ENCODE measurements around the gene CFAP100.

CFAP100 gene

DNA sequence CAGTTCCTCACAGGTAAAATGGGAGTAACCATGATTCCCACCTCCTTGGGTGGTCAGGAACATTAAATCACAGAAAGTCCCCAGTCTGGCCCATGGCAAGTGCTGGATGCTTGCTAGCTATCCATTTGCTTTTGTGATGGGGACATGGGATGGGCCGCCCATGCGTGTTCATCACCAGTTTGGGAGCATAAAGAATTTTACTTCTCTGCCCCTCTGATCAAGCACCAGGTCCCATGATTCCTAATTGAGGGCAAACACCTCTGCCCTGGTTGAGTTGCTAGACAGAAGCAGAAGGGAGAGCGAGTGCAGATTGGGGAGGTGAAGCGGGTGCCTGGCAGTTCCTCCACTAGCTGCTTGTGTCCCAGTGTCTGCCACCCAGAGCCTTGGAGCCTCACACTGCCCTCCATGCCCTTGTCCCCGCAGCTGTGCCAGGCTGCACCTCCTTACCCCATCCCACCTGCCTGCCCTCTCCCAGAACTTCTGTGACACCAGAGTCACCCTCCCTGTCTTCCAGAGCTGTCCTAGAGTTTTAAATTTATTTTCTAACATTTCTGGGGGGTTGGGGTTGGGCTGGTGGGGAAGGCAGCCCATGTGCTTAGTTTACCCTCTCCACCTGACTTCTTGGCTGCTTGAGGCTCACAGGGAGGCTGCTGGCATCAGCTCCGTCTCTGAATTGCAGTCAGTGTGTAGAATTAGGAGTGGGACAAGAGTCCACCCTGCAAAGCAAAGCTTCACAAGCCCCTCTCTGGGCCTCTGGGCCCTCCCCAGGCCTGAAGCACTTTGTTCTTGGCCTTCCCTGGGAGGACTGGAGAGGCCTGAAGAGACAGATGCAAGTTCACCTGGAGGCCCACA is 18.4 kb downstream of the CFAP100 start:
- Histone ChIP-seq H3K4me3 (no peak overlapping the region), H3K9ac (ENCODE audit: insufficient read length) (no peak overlapping the region), H3K9me3 (ENCODE audit: low read depth, low read length) (no peaks in the 10 kb centered on the region), H3K27ac (no peak overlapping the region), H3K36me3 (ENCODE audit: insufficient read depth, low read length) (no peaks in the 10 kb centered on the region)
- TF ChIP-seq EZH2 (IDR thresholded peaks at IDR 0.05) (no peak), POLR2AphosphoS5 (IDR thresholded peaks at IDR 0.05; ENCODE audit: borderline replicate concordance, low read depth, low read length) (no peak), FOXP2 (optimal IDR thresholded peaks at IDR 0.05; ENCODE audit: control extremely low read depth, extremely low read length, insufficient read depth) (no peak)
- no peak for DNase-seq (ENCODE audit: low read depth, low spot score)

DNA sequence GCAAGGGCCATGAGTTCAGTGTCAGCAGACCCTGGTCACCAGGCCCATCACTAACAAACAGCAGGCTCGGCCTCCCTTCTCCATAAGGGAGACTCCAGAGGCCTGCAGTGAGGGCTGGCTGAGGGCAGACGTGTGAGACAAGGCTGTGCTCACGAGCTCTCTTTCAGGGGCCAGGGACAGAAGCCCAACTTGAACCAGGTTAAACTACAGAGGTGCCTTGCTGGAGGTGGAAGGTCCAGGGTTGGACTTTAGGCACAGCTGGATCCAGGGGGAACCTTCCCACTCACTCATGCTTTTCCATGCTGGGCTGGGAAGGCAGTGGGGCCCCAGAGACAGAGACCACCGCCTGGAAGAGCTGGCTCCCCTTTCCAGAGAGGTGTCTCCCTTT is 19.0 kb downstream of the CFAP100 start:
- no peaks in the 10 kb centered on the region for H3K36me3 ChIP-seq (ENCODE audit: insufficient read depth, low read length)
- no peak overlapping the region for H3K4me3 ChIP-seq
- no peak overlapping the region for H3K27ac ChIP-seq
- no peak overlapping the region for H3K9ac ChIP-seq (ENCODE audit: insufficient read length)
- TF ChIP-seq POLR2AphosphoS5 (IDR thresholded peaks at IDR 0.05; ENCODE audit: borderline replicate concordance, low read depth, low read length) (no peak), FOXP2 (optimal IDR thresholded peaks at IDR 0.05; ENCODE audit: control extremely low read depth, extremely low read length, insufficient read depth) (no peak), EZH2 (IDR thresholded peaks at IDR 0.05) (no peak)
- H3K9me3 ChIP-seq (ENCODE audit: low read depth, low read length): no peaks in the 10 kb centered on the region
- no peak for DNase-seq (ENCODE audit: low read depth, low spot score)

DNA sequence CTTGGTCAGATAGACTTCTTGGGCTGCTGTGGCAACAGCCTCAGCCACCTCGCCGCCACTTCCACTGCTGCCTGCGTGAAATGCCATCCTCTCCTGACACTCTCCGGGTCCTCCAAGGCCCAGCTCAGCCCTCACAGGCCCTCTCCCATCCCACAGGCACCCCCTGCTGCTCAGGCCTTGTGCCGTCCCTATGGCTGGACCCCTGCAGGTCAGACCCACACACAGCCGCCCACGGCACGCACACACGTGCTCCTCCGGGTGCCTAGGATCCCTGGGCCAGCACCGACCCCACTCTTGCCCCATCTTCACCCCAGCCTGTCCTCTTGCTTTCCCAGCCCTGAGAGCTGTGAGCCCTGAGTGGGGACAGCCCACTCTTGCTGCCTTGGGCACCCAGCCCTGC is 19.7 kb downstream of the CFAP100 start:
- Histone ChIP-seq H3K9ac (ENCODE audit: insufficient read length) (no peak overlapping the region), H3K36me3 (ENCODE audit: insufficient read depth, low read length) (no peaks in the 10 kb centered on the region), H3K4me3 (no peak overlapping the region), H3K27ac (no peak overlapping the region), H3K9me3 (ENCODE audit: low read depth, low read length) (no peaks in the 10 kb centered on the region)
- TF ChIP-seq EZH2 (IDR thresholded peaks at IDR 0.05) (no peak), FOXP2 (optimal IDR thresholded peaks at IDR 0.05; ENCODE audit: control extremely low read depth, extremely low read length, insufficient read depth) (no peak), POLR2AphosphoS5 (IDR thresholded peaks at IDR 0.05; ENCODE audit: borderline replicate concordance, low read depth, low read length) (no peak)
- no peak for DNase-seq (ENCODE audit: low read depth, low spot score)

DNA sequence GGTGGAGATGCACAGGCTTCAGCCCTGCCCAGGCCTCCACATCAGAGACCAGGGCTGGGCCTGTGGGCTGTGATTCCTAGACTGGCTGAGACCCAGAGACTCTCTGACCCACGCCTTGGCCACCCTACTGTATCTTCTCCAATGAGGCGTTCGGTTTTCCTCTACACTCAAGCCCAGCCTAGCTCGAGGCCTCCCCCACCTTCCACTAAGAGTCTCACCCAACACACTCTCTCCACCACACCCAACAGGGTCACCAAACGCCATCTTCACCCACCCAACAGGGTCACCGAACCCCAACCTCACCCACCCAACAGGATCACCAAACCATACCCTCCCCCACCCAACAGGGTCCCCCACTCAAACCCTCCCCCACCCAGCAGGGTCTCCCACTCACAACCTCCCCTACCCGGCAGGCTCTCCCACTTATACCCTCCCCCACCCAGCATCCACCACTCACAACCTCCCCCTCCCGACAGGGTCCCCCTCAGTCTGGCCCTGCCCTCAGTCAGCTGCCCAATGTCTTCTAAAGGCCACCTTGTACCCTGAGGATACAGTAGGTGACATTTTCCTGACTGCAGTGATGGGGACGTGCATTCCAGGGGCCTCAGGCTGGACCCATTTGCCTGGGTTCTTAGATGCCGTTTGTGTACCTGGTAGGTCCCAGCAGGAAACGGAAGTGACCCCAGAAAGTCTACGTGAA is 20.4 kb downstream of the CFAP100 start:
- no peaks in the 10 kb centered on the region for H3K9me3 ChIP-seq (ENCODE audit: low read depth, low read length)
- H3K9ac ChIP-seq (ENCODE audit: insufficient read length): no peak overlapping the region
- H3K27ac ChIP-seq: no peak overlapping the region
- no peak for DNase-seq (ENCODE audit: low read depth, low spot score)
- H3K36me3 ChIP-seq (ENCODE audit: insufficient read depth, low read length): no peaks in the 10 kb centered on the region
- no peak overlapping the region for H3K4me3 ChIP-seq
- no peak for TF ChIP-seq FOXP2 (optimal IDR thresholded peaks at IDR 0.05; ENCODE audit: control extremely low read depth, extremely low read length, insufficient read depth)
- TF ChIP-seq POLR2AphosphoS5 (IDR thresholded peaks at IDR 0.05; ENCODE audit: borderline replicate concordance, low read depth, low read length): no peak
- TF ChIP-seq EZH2 (IDR thresholded peaks at IDR 0.05): no peak

DNA sequence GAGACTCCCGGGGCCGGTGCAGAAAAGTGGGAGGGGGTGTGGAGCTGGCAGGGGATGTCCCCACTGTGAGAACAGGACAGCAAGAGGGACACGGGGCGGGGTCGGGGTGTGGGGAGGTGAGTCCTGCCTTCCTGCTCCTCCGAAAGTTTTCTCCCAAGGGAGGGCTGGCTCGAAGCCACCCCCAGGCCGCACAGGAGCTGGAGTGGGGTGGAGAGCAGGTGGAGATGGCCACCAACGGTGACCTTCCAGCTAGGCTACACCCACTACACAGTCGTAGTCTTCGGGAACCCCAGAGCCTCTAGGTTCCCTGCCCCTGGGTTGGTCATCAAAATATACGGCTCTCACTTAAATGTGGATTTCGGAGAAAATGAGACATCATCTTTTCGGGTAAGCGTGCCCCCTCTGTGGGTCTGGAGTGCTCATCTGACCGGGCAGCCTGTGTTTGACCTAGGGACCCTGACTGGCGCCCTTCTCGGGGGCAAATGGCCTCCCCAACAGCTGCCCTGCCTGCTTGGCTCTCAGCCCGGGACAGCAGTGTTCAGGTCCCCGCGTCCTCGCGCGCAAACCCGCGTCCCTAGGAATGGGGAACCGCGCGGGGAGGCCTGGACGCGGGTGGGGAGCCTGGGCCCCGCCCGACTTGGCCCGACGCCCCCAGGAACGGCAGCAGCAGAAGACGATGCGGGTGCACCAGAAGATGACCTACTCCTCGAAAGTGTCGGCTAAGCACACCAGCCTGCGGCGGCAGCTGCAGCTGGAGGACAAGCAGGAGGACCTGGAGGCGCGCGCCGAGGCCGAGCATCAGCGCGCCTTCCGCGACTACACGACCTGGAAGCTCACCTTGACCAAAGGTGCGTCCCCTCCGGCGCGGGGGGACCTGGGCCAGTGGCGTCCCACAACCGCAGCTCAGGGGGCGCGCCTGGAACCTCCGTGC is 21.2 kb downstream of the CFAP100 start:
- no peak for DNase-seq (ENCODE audit: low read depth, low spot score)
- Histone ChIP-seq H3K27ac (no peak overlapping the region), H3K9ac (ENCODE audit: insufficient read length) (no peak overlapping the region), H3K4me3 (no peak overlapping the region), H3K9me3 (ENCODE audit: low read depth, low read length) (no peaks in the 10 kb centered on the region), H3K36me3 (ENCODE audit: insufficient read depth, low read length) (no peaks in the 10 kb centered on the region)
- TF ChIP-seq EZH2 (IDR thresholded peaks at IDR 0.05) (no peak), FOXP2 (optimal IDR thresholded peaks at IDR 0.05; ENCODE audit: control extremely low read depth, extremely low read length, insufficient read depth) (no peak)

DNA sequence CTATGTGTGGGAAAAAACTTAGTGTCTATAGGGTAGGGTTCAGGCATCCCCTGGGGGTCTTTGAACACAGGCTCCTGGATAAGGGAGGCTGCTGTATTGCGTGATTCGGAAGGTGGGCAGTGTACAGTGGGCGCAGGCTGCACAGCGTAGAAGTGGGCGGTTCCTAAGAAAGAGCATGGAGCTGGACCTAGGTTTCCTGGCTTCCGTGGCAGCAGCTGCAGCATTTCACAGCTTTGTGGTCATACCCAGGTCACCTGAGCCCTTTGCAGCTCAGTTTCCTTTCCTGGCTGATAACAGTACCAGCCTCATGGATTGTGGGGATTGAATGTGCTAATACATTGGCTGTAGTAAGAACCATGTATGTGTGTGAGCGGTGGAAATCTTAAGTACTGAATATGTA is 22.2 kb downstream of the CFAP100 start:
- no peak for DNase-seq (ENCODE audit: low read depth, low spot score)
- Histone ChIP-seq H3K27ac (no peak overlapping the region), H3K4me3 (no peak overlapping the region), H3K36me3 (ENCODE audit: insufficient read depth, low read length) (no peaks in the 10 kb centered on the region), H3K9me3 (ENCODE audit: low read depth, low read length) (no peaks in the 10 kb centered on the region), H3K9ac (ENCODE audit: insufficient read length) (no peak overlapping the region)
- TF ChIP-seq POLR2AphosphoS5 (IDR thresholded peaks at IDR 0.05; ENCODE audit: borderline replicate concordance, low read depth, low read length) (no peak), FOXP2 (optimal IDR thresholded peaks at IDR 0.05; ENCODE audit: control extremely low read depth, extremely low read length, insufficient read depth) (no peak), EZH2 (IDR thresholded peaks at IDR 0.05) (no peak)

DNA sequence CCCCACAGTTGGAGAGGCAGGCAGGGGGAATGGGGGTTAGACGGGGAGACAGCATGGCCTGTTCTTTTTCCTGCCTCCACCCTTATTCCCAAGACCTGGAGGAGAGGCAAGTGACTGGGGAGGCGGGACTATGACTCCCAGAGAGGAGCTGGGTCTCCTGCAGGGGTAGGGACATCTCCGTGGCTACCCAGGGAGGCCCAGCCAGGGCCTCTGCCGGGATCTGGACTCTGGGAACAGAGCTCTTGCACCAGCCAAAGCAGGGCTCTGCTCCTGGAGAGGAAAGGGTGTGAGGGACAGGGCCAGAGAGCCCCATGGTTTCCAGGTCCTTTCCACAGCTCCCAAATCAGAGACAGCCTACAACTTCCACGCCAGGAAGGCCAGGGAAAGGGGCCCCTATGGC is 22.8 kb downstream of the CFAP100 start:
- Histone ChIP-seq H3K4me3 (no peak overlapping the region), H3K9ac (ENCODE audit: insufficient read length) (no peak overlapping the region), H3K9me3 (ENCODE audit: low read depth, low read length) (no peaks in the 10 kb centered on the region), H3K36me3 (ENCODE audit: insufficient read depth, low read length) (no peaks in the 10 kb centered on the region), H3K27ac (no peak overlapping the region)
- no peak for TF ChIP-seq EZH2 (IDR thresholded peaks at IDR 0.05)
- TF ChIP-seq POLR2AphosphoS5 (IDR thresholded peaks at IDR 0.05; ENCODE audit: borderline replicate concordance, low read depth, low read length): no peak
- TF ChIP-seq FOXP2 (optimal IDR thresholded peaks at IDR 0.05; ENCODE audit: control extremely low read depth, extremely low read length, insufficient read depth): no peak
- DNase-seq (ENCODE audit: low read depth, low spot score): no peak

Data from SK-N-MC (cell line).